PC-9 (cell line): ENCODE results near the gene EEA1. TPM values are rescaled to one million over a fixed set of nuclear protein-coding genes. Genes with fewer than 3 reads are reported as not detected.

ENCODE experiments used
- BruUV-seq: library from RNA; stranded (reverse); fragments of 400-500 nt; replicated peaks from 2 replicates; lab custom pipeline; 2021; lab: Mats Ljungman, UMichigan
- CTCF ChIA-PET: fragments of 300-600 bp; sonication (Branson Sonifier 250); formaldehyde crosslinking; loops from one replicate; lab custom pipeline; 2022; ENCODE audit warnings: antibody characterized with exemption; lab: Charles Lee
- POLR2A ChIA-PET: fragments of 300-600 bp; sonication (Branson Sonifier 250); formaldehyde crosslinking; loops from one replicate; lab custom pipeline; 2022; ENCODE audit warnings: antibody characterized with exemption; ENCODE audit not compliant: unreplicated experiment; lab: Charles Lee
- DNase-seq, 2 experiments: peaks; one replicate each; pipeline versions ENCODE4 v3.0.0 to v3.0.0-alpha.2; 2015 to 2022; ENCODE audit warnings: mixed read lengths in 1 of 2
- H2AFZ ChIP-seq: fragments of 200-600 bp; sonication (generic); 2 replicates; pipeline ENCODE4 v1.8.1; 2017; ENCODE audit warnings: antibody characterized with exemption
- H3F3A ChIP-seq: fragments of 200-600 bp; sonication (generic); 2 replicates; pipeline ENCODE4 v1.8.1; 2017; ENCODE audit warnings: antibody characterized with exemption, mild to moderate bottlenecking, low read depth; ENCODE audit not compliant: insufficient read depth
- H3K27ac ChIP-seq: fragments of 200-600 bp; sonication (generic); 2 replicates; pipeline ENCODE4 v1.6.1; 2016; ENCODE audit warnings: mixed run types
- H3K27me3 ChIP-seq: fragments of 200-600 bp; sonication (generic); 2 replicates; pipeline ENCODE4 v1.6.1; 2016; ENCODE audit warnings: low read depth, mixed run types; ENCODE audit not compliant: insufficient read depth
- H3K36me3 ChIP-seq: fragments of 200-600 bp; sonication (generic); 2 replicates; pipeline ENCODE4 v1.6.1; 2016; ENCODE audit warnings: low read depth, mixed run types
- H3K4me1 ChIP-seq: fragments of 200-600 bp; sonication (generic); replicated peaks from 2 replicates; pipeline ENCODE4 v1.6.1; 2016; ENCODE audit warnings: mixed run types; ENCODE audit not compliant: insufficient read depth
- H3K4me2 ChIP-seq: fragments of 200-600 bp; sonication (generic); 2 replicates; pipeline ENCODE4 v1.6.1; 2017; ENCODE audit warnings: mixed run types
- H3K4me3 ChIP-seq: fragments of 200-600 bp; sonication (generic); 2 replicates; pipeline ENCODE4 v1.6.1; 2016; ENCODE audit warnings: mixed run types
- H3K79me2 ChIP-seq: fragments of 200-600 bp; sonication (generic); 2 replicates; pipeline ENCODE4 v1.6.1; 2017; ENCODE audit warnings: low read depth, mixed run types
- H3K9me2 ChIP-seq: fragments of 200-600 bp; sonication (generic); 2 replicates; pipeline ENCODE4 v1.8.1; 2017; ENCODE audit warnings: mild to moderate bottlenecking; ENCODE audit not compliant: insufficient read depth
- H3K9me3 ChIP-seq: fragments of 200-600 bp; sonication (generic); 2 replicates; pipeline ENCODE4 v1.8.1; 2016; ENCODE audit warnings: low read depth; ENCODE audit not compliant: insufficient read depth
- H4K20me1 ChIP-seq: fragments of 200-600 bp; sonication (generic); 2 replicates; pipeline ENCODE4 v1.8.1; 2017; ENCODE audit not compliant: insufficient read depth
- CTCF ChIP-seq: fragments of 200-600 bp; sonication (generic); conservative IDR thresholded peaks from 2 replicates; pipeline ENCODE4 v1.6.1; 2017; ENCODE audit warnings: mixed run types, antibody characterized with exemption, mild to moderate bottlenecking, moderate library complexity
- EZH2 ChIP-seq: fragments of 200-600 bp; sonication (generic); IDR thresholded peaks from 2 replicates; pipeline ENCODE4 v1.8.0; 2017; ENCODE audit warnings: antibody characterized with exemption, low read depth
- intact Hi-C: fragments of 100-400 bp; cut with micrococcal nuclease; formaldehyde crosslinking; loops from one replicate; pipeline ENCODE4 v1.10.0; 2022; ENCODE audit not compliant: unreplicated experiment
- total RNA-seq: library from RNA; stranded (reverse); gene quantifications from 2 replicates; pipeline ENCODE4 v1.2.3, GENCODE V29; 2021

EEA1 gene
- total RNA-seq, 1 experiment from 2014 or later, result 15.7 TPM

- H3F3A ChIP-seq, result no peaks in the 10 kb centered on the region
- no TSS peak for BruUV-seq
- H3K4me2 ChIP-seq, result no peak overlapping the region
- TF ChIP-seq EZH2 (no peak), CTCF (no peak)
- H3K4me3 ChIP-seq, result no peak overlapping the region
- ChIA-PET POLR2A (no interaction called here), CTCF (interaction anchor here (0.7 kb wide), 1 partner anchor 541 kb away, joined by 3 read pairs; no protein-coding TSS in a partner anchor)
- intact Hi-C loops, result no loop called here
- no peaks in the 10 kb centered on the region for H3K9me3 ChIP-seq
- H3K4me1 ChIP-seq, result no peaks in the 10 kb centered on the region
- no peaks in the 10 kb centered on the region for H4K20me1 ChIP-seq
- no peaks in the 10 kb centered on the region for H3K79me2 ChIP-seq
- no peak for DNase-seq
- peaks cover 6% of the 10 kb centered on the region; the same call in 1 of the 2 replicates for H3K36me3 ChIP-seq
- no peak overlapping the region for H3K27ac ChIP-seq
- no peak overlapping the region for H2AFZ ChIP-seq
- H3K9me2 ChIP-seq, result no peaks in the 10 kb centered on the region
- H3K27me3 ChIP-seq, result no peaks in the 10 kb centered on the region
These were observed 62.7 kb downstream of the EEA1 start for GRCh38 chr12:92866418-92866817.

GRCh38 chr12:92863251-92863650 is 65.8 kb downstream of the EEA1 start:
- DNase-seq, result no peak
- Histone ChIP-seq H4K20me1 (no peaks in the 10 kb centered on the region), H3K9me3 (no peaks in the 10 kb centered on the region), H3K4me1 (no peaks in the 10 kb centered on the region), H3F3A (no peaks in the 10 kb centered on the region), H3K9me2 (no peaks in the 10 kb centered on the region), H3K79me2 (no peaks in the 10 kb centered on the region), H3K4me3 (no peak overlapping the region), H3K4me2 (no peak overlapping the region), H3K27me3 (no peaks in the 10 kb centered on the region), H3K36me3 (peaks cover 6% of the 10 kb centered on the region; the same call in 1 of the 2 replicates), H3K27ac (no peak overlapping the region), H2AFZ (no peak overlapping the region)
- TF ChIP-seq CTCF, result no peak
- TF ChIP-seq EZH2, result no peak
- intact Hi-C loops, result no loop called here
- ChIA-PET CTCF (no interaction called here), POLR2A (no interaction called here)
- BruUV-seq, result no TSS peak

- intact Hi-C loops, result no loop called here
- H3K4me2 ChIP-seq, result no peak overlapping the region
- no peak overlapping the region for H3K27ac ChIP-seq
- no peak for DNase-seq
- no peaks in the 10 kb centered on the region for H3K27me3 ChIP-seq
- no peaks in the 10 kb centered on the region for H3K79me2 ChIP-seq
- no peaks in the 10 kb centered on the region for H3K4me1 ChIP-seq
- ChIA-PET POLR2A (no interaction called here), CTCF (no interaction called here)
- H3K9me2 ChIP-seq, result no peaks in the 10 kb centered on the region
- H3K4me3 ChIP-seq, result no peak overlapping the region
- peaks cover 6% of the 10 kb centered on the region; the same call in 1 of the 2 replicates for H3K36me3 ChIP-seq
- H4K20me1 ChIP-seq, result no peaks in the 10 kb centered on the region
- TF ChIP-seq EZH2, result no peak
- no peaks in the 10 kb centered on the region for H3F3A ChIP-seq
- no TSS peak for BruUV-seq
- H3K9me3 ChIP-seq, result no peaks in the 10 kb centered on the region
- H2AFZ ChIP-seq, result no peak overlapping the region
These were observed 67.7 kb downstream of the EEA1 start for GRCh38 chr12:92861381-92861780.

GRCh38 chr12:92860521-92860920 is 68.6 kb downstream of the EEA1 start:
- Histone ChIP-seq H3K27me3 (no peaks in the 10 kb centered on the region), H3K79me2 (no peaks in the 10 kb centered on the region), H2AFZ (no peak overlapping the region), H3K36me3 (peaks cover 6% of the 10 kb centered on the region; the same call in 1 of the 2 replicates), H3K4me3 (no peak overlapping the region), H3K9me2 (no peaks in the 10 kb centered on the region), H3K4me2 (no peak overlapping the region), H3K27ac (no peak overlapping the region), H3F3A (no peaks in the 10 kb centered on the region), H3K9me3 (no peaks in the 10 kb centered on the region), H3K4me1 (no peaks in the 10 kb centered on the region), H4K20me1 (no peaks in the 10 kb centered on the region)
- TF ChIP-seq EZH2 (no peak), CTCF (no peak)
- CTCF ChIA-PET, result no interaction called here
- BruUV-seq, result no TSS peak
- DNase-seq, result no peak
- intact Hi-C loops, result no loop called here
- POLR2A ChIA-PET, result interaction anchor here (0.6 kb wide), 1 partner anchor 23 kb away, joined by 5 read pairs; no protein-coding TSS in a partner anchor
